ENCODE results near the gene RHO. TPM values are rescaled to one million over a fixed set of nuclear protein-coding genes. Genes with fewer than 3 reads are reported as not detected.

The RHO gene
- total RNA-seq, 2 donors from 2014 or later, result not detected

- intact Hi-C loops (cut with DNase I), result no loop called here
- Histone ChIP-seq H3K27ac (no peak overlapping the region), H3K36me3 (replicated peaks in 1 of 2; ENCODE audit: insufficient read depth in 1 of 2, low read depth in 2 of 2) (no peaks in the 10 kb centered on the region), H3K27me3 (no peaks in the 10 kb centered on the region), H3K4me3 (no peak overlapping the region), H3K9me3 (no peaks in the 10 kb centered on the region), H3K4me1 (peaks cover 14% of the 10 kb centered on the region)
- DNase-seq (no peak), ATAC-seq (no peak)
- whole genome bisulfite sequencing, 2 donors, result 95 to 100% methylated on average over 3 to 24 of the region's 24 CpGs
- no peak for TF ChIP-seq CTCF (IDR thresholded peaks at IDR 0.05)
- TF ChIP-seq POLR2A (IDR thresholded peaks at IDR 0.05), result no peak
Measured at GRCh38 chr3:129547241-129547640, 18.8 kb downstream of the RHO start.

- Histone ChIP-seq H3K4me1 (peaks cover 14% of the 10 kb centered on the region), H3K4me3 (no peak overlapping the region), H3K36me3 (replicated peaks in 1 of 2; ENCODE audit: insufficient read depth in 1 of 2, low read depth in 2 of 2) (no peaks in the 10 kb centered on the region), H3K9me3 (no peaks in the 10 kb centered on the region), H3K27ac (no peak overlapping the region), H3K27me3 (no peaks in the 10 kb centered on the region)
- DNase-seq, result peak; percentile 30 to 69 (median 62)
- intact Hi-C loops (cut with DNase I), result no loop called here
- peak; percentile 67 for ATAC-seq
- 59 to 67% methylated on average over 11 to 19 of the region's 19 CpGs for WGBS, 2 donors
- TF ChIP-seq CTCF (IDR thresholded peaks at IDR 0.05) (no peak), POLR2A (IDR thresholded peaks at IDR 0.05) (no peak)
Measured at GRCh38 chr3:129548104-129548965, 19.9 kb downstream of the RHO start.

- 80 to 85% methylated on average over 18 of the region's 18 CpGs for WGBS, 2 donors
- no peaks in the 10 kb centered on the region for H3K36me3 ChIP-seq (replicated peaks in 1 of 2; ENCODE audit: insufficient read depth in 1 of 2, low read depth in 2 of 2)
- no peak for TF ChIP-seq POLR2A (IDR thresholded peaks at IDR 0.05)
- TF ChIP-seq CTCF (IDR thresholded peaks at IDR 0.05), result no peak
- no peaks in the 10 kb centered on the region for H3K9me3 ChIP-seq
- ATAC-seq (no peak), DNase-seq (no peak)
- no peak overlapping the region for H3K4me3 ChIP-seq
- peaks cover 14% of the 10 kb centered on the region for H3K4me1 ChIP-seq
- intact Hi-C loops (cut with DNase I), result no loop called here
- H3K27ac ChIP-seq, result no peak overlapping the region
- no peaks in the 10 kb centered on the region for H3K27me3 ChIP-seq
Measured at GRCh38 chr3:129549006-129549800, 20.8 kb downstream of the RHO start.

- TF ChIP-seq POLR2A (IDR thresholded peaks at IDR 0.05), result no peak
- TF ChIP-seq CTCF (IDR thresholded peaks at IDR 0.05), result no peak
- intact Hi-C loops (cut with DNase I), result no loop called here
- DNase-seq (no peak), ATAC-seq (no peak)
- no peaks in the 10 kb centered on the region for H3K9me3 ChIP-seq
- WGBS, 2 donors, result 86 to 95% methylated on average over 3 of the region's 3 CpGs
- H3K36me3 ChIP-seq (replicated peaks in 1 of 2; ENCODE audit: insufficient read depth in 1 of 2, low read depth in 2 of 2), result no peaks in the 10 kb centered on the region
- H3K4me1 ChIP-seq, result peaks cover 20% of the 10 kb centered on the region
- no peak overlapping the region for H3K4me3 ChIP-seq
- H3K27ac ChIP-seq, result no peak overlapping the region
- H3K27me3 ChIP-seq, result no peaks in the 10 kb centered on the region
Measured at GRCh38 chr3:129549805-129550204, 21.4 kb downstream of the RHO start.

All from body of pancreas (tissue), 4 donors.